IMR-90 (cell line): ENCODE data around the gene FRMD3. TPM values are rescaled to one million over a fixed set of nuclear protein-coding genes. Genes with fewer than 3 reads are reported as not detected.

Experiments used
- ATAC-seq: fragments of 200-7000 bp; cut with Tn5 transposase; 2 replicates; pipeline ENCODE4 v1.9.1; 2020; ENCODE audit warnings: low read depth, mild to moderate bottlenecking, moderate library complexity
- BruUV-seq: library from RNA; stranded (reverse); fragments of 400-500 nt; replicated peaks from 2 replicates; lab custom pipeline; 2021; lab: Mats Ljungman, UMichigan
- CTCF ChIA-PET: fragments of 300-600 bp; formaldehyde crosslinking; extraction: SDS; loops from one replicate; lab custom pipeline; 2021; ENCODE audit warnings: antibody characterized with exemption; lab: Yijun Ruan, JAX
- POLR2A ChIA-PET: fragments of 300-600 bp; sonication (Branson Sonifier 250); formaldehyde crosslinking; loops from one replicate; lab custom pipeline; 2022; ENCODE audit warnings: antibody characterized with exemption; ENCODE audit not compliant: unreplicated experiment; lab: Charles Lee
- DNase-seq: peaks from one replicate; pipeline ENCODE4 v3.0.0; 2013
- H2AFZ ChIP-seq: replicated peaks from 2 replicates; pipeline ENCODE3; 2013; ENCODE audit warnings: low read length, mild to moderate bottlenecking; ENCODE audit not compliant: poor library complexity
- H2AK5ac ChIP-seq: 2 replicates; pipeline ENCODE4 v1.6.1; 2013; ENCODE audit warnings: low read depth, low read length, inconsistent platforms
- H2AK9ac ChIP-seq: replicated peaks from 2 replicates; pipeline ENCODE3; 2013; ENCODE audit warnings: mild to moderate bottlenecking, low read depth, low read length, moderate library complexity; ENCODE audit not compliant: poor library complexity
- H2BK120ac ChIP-seq: 2 replicates; pipeline ENCODE4 v1.6.1; 2013; ENCODE audit warnings: low read depth, low read length, inconsistent platforms
- H2BK15ac ChIP-seq: 3 replicates; pipeline ENCODE4 v1.6.1; 2013; ENCODE audit warnings: low read depth, low read length, inconsistent platforms
- H2BK20ac ChIP-seq: 2 replicates; pipeline ENCODE4 v1.6.1; 2013; ENCODE audit warnings: low read depth, mild to moderate bottlenecking, inconsistent platforms, low read length, moderate library complexity
- H2BK5ac ChIP-seq: 2 replicates; pipeline ENCODE4 v1.6.1; 2013; ENCODE audit warnings: mild to moderate bottlenecking, low read depth, low read length, inconsistent platforms; ENCODE audit not compliant: poor library complexity, severe bottlenecking
- H3K14ac ChIP-seq: replicated peaks from 2 replicates; pipeline ENCODE4 v1.6.1; 2013; ENCODE audit warnings: low read depth, low read length, inconsistent platforms
- H3K18ac ChIP-seq: 2 replicates; pipeline ENCODE4 v1.6.1; 2013; ENCODE audit warnings: low read depth, low read length, control low read depth
- H3K23ac ChIP-seq: 2 replicates; pipeline ENCODE4 v1.6.1; 2013; ENCODE audit warnings: low read depth, low read length, inconsistent platforms
- H3K27ac ChIP-seq: 2 replicates; pipeline ENCODE4 v1.5.1; 2013; ENCODE audit warnings: mild to moderate bottlenecking, control low read depth, low read length; ENCODE audit not compliant: insufficient read depth
- H3K27me3 ChIP-seq: 2 replicates; pipeline ENCODE4 v1.6.1; 2013; ENCODE audit warnings: low read length; ENCODE audit not compliant: control insufficient read depth, insufficient read depth
- H3K36me3 ChIP-seq: 2 replicates; pipeline ENCODE4 v1.6.1; 2013; ENCODE audit warnings: low read length, mixed read lengths; ENCODE audit not compliant: control insufficient read depth, insufficient read depth
- H3K4ac ChIP-seq: 2 replicates; pipeline ENCODE4 v1.6.1; 2013; ENCODE audit warnings: low read depth, low read length, inconsistent platforms
- H3K4me1 ChIP-seq: 2 replicates; pipeline ENCODE4 v1.6.1; 2013; ENCODE audit warnings: low read length, mixed read lengths; ENCODE audit not compliant: control insufficient read depth, insufficient read depth
- H3K4me2 ChIP-seq: 2 replicates; pipeline ENCODE4 v1.6.1; 2013; ENCODE audit warnings: low read depth, mild to moderate bottlenecking, control low read depth, low read length, moderate library complexity
- H3K4me3 ChIP-seq: 2 replicates; pipeline ENCODE4 v1.5.1; 2013; ENCODE audit warnings: low read depth, mild to moderate bottlenecking, control low read depth, low read length, moderate library complexity; ENCODE audit not compliant: insufficient read depth
- H3K56ac ChIP-seq: 2 replicates; pipeline ENCODE4 v1.6.1; 2013; ENCODE audit warnings: low read length, inconsistent platforms; ENCODE audit not compliant: insufficient read depth; ENCODE audit errors: extremely low read depth
- H3K79me1 ChIP-seq, 2 experiments: 2 replicates each; pipeline ENCODE4 v1.6.1; 2013; ENCODE audit warnings: low read length in 2 of 2, inconsistent platforms in 1 of 2, low read depth in 1 of 2
- H3K9ac ChIP-seq: 2 replicates; pipeline ENCODE4 v1.6.1; 2013; ENCODE audit warnings: low read depth, low read length, control low read depth
- H3K9me1 ChIP-seq: 2 replicates; pipeline ENCODE4 v1.6.1; 2013; ENCODE audit warnings: low read length, inconsistent platforms; ENCODE audit not compliant: insufficient read depth
- H3K9me3 ChIP-seq: 2 replicates; pipeline ENCODE4 v1.6.1; 2013; ENCODE audit warnings: low read length; ENCODE audit not compliant: control insufficient read depth, insufficient read depth
- H4K20me1 ChIP-seq: 2 replicates; pipeline ENCODE4 v1.6.1; 2013; ENCODE audit warnings: low read length, inconsistent platforms; ENCODE audit not compliant: insufficient read depth
- H4K5ac ChIP-seq: 2 replicates; pipeline ENCODE4 v1.6.1; 2013; ENCODE audit warnings: mild to moderate bottlenecking, low read depth, low read length, control low read depth
- H4K8ac ChIP-seq, 2 experiments: 2 replicates each; pipeline ENCODE4 v1.6.1; 2013; ENCODE audit warnings: low read depth in 2 of 2, low read length in 2 of 2, control low read depth in 1 of 2, inconsistent platforms in 1 of 2
- H4K91ac ChIP-seq: 2 replicates; pipeline ENCODE4 v1.6.1; 2013; ENCODE audit warnings: low read depth, low read length, inconsistent platforms; ENCODE audit not compliant: insufficient read depth
- BHLHE40 ChIP-seq: fragments of 150-350 bp; IDR thresholded peaks from 2 replicates; pipeline ENCODE4 v1.6.1; 2016; ENCODE audit warnings: mild to moderate bottlenecking, low read depth, low read length
- CHD1 ChIP-seq: IDR thresholded peaks from 2 replicates; pipeline ENCODE4 v1.6.1; 2012; ENCODE audit warnings: low read depth, low read length, improper control_type of control experiment
- CTCF ChIP-seq: conservative IDR thresholded peaks from 2 replicates; pipeline ENCODE4 v1.5.1; 2012; ENCODE audit warnings: mild to moderate bottlenecking, low read depth, low read length, improper control_type of control experiment
- ELK1 ChIP-seq: fragments of 150-350 bp; IDR thresholded peaks from 2 replicates; pipeline ENCODE4 v1.6.1; 2016; ENCODE audit warnings: low read depth, mild to moderate bottlenecking, low read length, moderate library complexity, borderline replicate concordance
- MAFK ChIP-seq: IDR thresholded peaks from 2 replicates; pipeline ENCODE4 v1.6.1; 2012; ENCODE audit warnings: low read depth, low read length, improper control_type of control experiment
- MXI1 ChIP-seq: IDR thresholded peaks from 2 replicates; pipeline ENCODE4 v1.6.1; 2012; ENCODE audit warnings: low read depth, mild to moderate bottlenecking, low read length, moderate library complexity, borderline replicate concordance
- NFE2L2 ChIP-seq: fragments of 150-350 bp; IDR thresholded peaks from 2 replicates; pipeline ENCODE4 v1.6.1; 2016; ENCODE audit warnings: low read depth, mild to moderate bottlenecking, low read length
- POLR2A ChIP-seq: IDR thresholded peaks from 2 replicates; pipeline ENCODE4 v1.6.1; 2012; ENCODE audit warnings: mild to moderate bottlenecking, low read depth, low read length
- RAD21 ChIP-seq: IDR thresholded peaks from 2 replicates; pipeline ENCODE4 v1.6.1; 2012; ENCODE audit warnings: low read length, improper control_type of control experiment
- RCOR1 ChIP-seq: IDR thresholded peaks from 2 replicates; pipeline ENCODE4 v1.6.1; 2012; ENCODE audit warnings: mild to moderate bottlenecking, low read length, improper control_type of control experiment; ENCODE audit not compliant: insufficient replicate concordance
- RFX5 ChIP-seq: IDR thresholded peaks from 2 replicates; pipeline ENCODE4 v1.8.0; 2012; ENCODE audit warnings: low read depth, mild to moderate bottlenecking, low read length, moderate library complexity
- SMC3 ChIP-seq: fragments of 150-350 bp; IDR thresholded peaks from 2 replicates; pipeline ENCODE4 v1.6.1; 2016; ENCODE audit warnings: low read depth, mild to moderate bottlenecking, antibody characterized with exemption, low read length, moderate library complexity
- USF2 ChIP-seq: fragments of 150-350 bp; IDR thresholded peaks from 2 replicates; pipeline ENCODE4 v1.6.1; 2017; ENCODE audit warnings: mild to moderate bottlenecking, antibody characterized with exemption, low read length, low read depth
- WGBS, 2 experiments: methylation state at CpG; one replicate each; pipeline versions ENCODE4 v1.1.5 to v1.1.7; 2013; ENCODE audit warnings: missing lambda C conversion rate in 2 of 2; ENCODE audit not compliant: insufficient read length in 1 of 2; ENCODE audit errors: extremely low coverage in 2 of 2; 5-methylcytosine and 5-hydroxymethylcytosine counted together
- dilution Hi-C: fragments of 300-500 bp; cut with HindIII; formaldehyde crosslinking; loops from one replicate; pipeline ENCODE4 v1.14.3; 2018; ENCODE audit warnings: low sequenced_read_pairs; ENCODE audit not compliant: unreplicated experiment
- in situ Hi-C: fragments of 300-500 bp; cut with MboI; formaldehyde crosslinking; loops from 3 replicates; pipeline ENCODE4 v1.14.3; 2019; ENCODE audit warnings: low sequenced_read_pairs, inconsistent platforms, mixed read lengths
- intact Hi-C: fragments of 100-400 bp; cut with micrococcal nuclease; formaldehyde crosslinking; loops from 2 replicates; pipeline ENCODE4 v1.10.0; 2022
- polyA plus RNA-seq, 3 experiments: library from polyadenylated mRNA; depleted of rRNA; stranded (reverse); fragments of >200 nt; gene quantifications; 2 replicates each; pipeline ENCODE4 v1.2.3, GENCODE V29; 2012; ENCODE audit warnings: low replicate concordance in 1 of 3
- total RNA-seq: library from RNA; depleted of rRNA; stranded (reverse); fragments of >200 nt; gene quantifications from 2 replicates; pipeline ENCODE4 v1.2.3, GENCODE V29; 2012

Gene FRMD3
- total and polyA plus RNA-seq, 2 of the 4 experiments (the other 2 are of a cell fraction), result 0.02 to 0.18 TPM

- Histone ChIP-seq H3K9me1 (no peaks in the 10 kb centered on the region), H3K4me1 (no peaks in the 10 kb centered on the region), H3K4ac (no peak overlapping the region), H3K23ac (no peak overlapping the region), H4K91ac (no peak overlapping the region), H3K18ac (no peak overlapping the region), H3K79me1 (no peaks in the 10 kb centered on the region), H3K4me2 (no peak overlapping the region), H2AK9ac (no peak overlapping the region), H3K14ac (no peak overlapping the region), H4K8ac (no peak overlapping the region), H2AFZ (no peak overlapping the region), H3K27me3 (no peaks in the 10 kb centered on the region), H2BK15ac (no peak overlapping the region), H4K5ac (no peak overlapping the region), H2AK5ac (no peak overlapping the region), H4K20me1 (no peaks in the 10 kb centered on the region), H3K4me3 (no peak overlapping the region), H3K27ac (no peak overlapping the region), H3K9me3 (no peaks in the 10 kb centered on the region), H2BK20ac (no peak overlapping the region), H3K56ac (no peak overlapping the region), H2BK5ac (no peak overlapping the region), H2BK120ac (no peak overlapping the region), H3K36me3 (no peaks in the 10 kb centered on the region), H3K9ac (no peak overlapping the region)
- ChIA-PET POLR2A (no interaction called here), CTCF (no interaction called here)
- dilution Hi-C loops, result no loop called here
- ATAC-seq (no peak), DNase-seq (no peak)
- BruUV-seq, result no TSS peak
- no peak for TF ChIP-seq RCOR1
- TF ChIP-seq CTCF, result no peak
- TF ChIP-seq RFX5, result no peak
- TF ChIP-seq NFE2L2, result no peak
- TF ChIP-seq RAD21, result no peak
- TF ChIP-seq ELK1, result no peak
- no peak for TF ChIP-seq MAFK
- no peak for TF ChIP-seq BHLHE40
- TF ChIP-seq SMC3, result no peak
- TF ChIP-seq MXI1, result no peak
- no peak for TF ChIP-seq CHD1
- TF ChIP-seq USF2, result no peak
- no peak for TF ChIP-seq POLR2A
- in situ Hi-C loops, result no loop called here
- intact Hi-C loops, result no loop called here
- 90% methylated on average over 2 of the region's 5 CpGs; no CpG with 5 or more reads in 1 of the 2 experiments for WGBS, 2 experiments
Measured at GRCh38 chr9:83440641-83441040, 97.6 kb downstream of the FRMD3 start.
